Measurements from ENCODE around the gene CDC42BPA. TPM values are rescaled to one million over a fixed set of nuclear protein-coding genes. Genes with fewer than 3 reads are reported as not detected.

Gene CDC42BPA
- total and polyA plus RNA-seq, 2 experiments from 2014 or later, result 28.6 to 39.1 TPM

GRCh38 chr1:227094249-227094966 lies 223.9 kb downstream of the CDC42BPA start:
- Histone ChIP-seq H3K4me1 (ENCODE audit: insufficient read depth) (peaks cover 6% of the 10 kb centered on the region; the same call in 1 of the 2 replicates), H4K20me1 (ENCODE audit: insufficient read depth) (no peaks in the 10 kb centered on the region; the same call in 1 of the 2 replicates), H3K9me3 (ENCODE audit: low read depth) (no peaks in the 10 kb centered on the region), H3F3A (ENCODE audit: insufficient read depth) (no peaks in the 10 kb centered on the region), H3K9ac (no peak overlapping the region), H3K79me2 (ENCODE audit: insufficient read depth) (no peaks in the 10 kb centered on the region), H3K27me3 (replicated peaks; ENCODE audit: insufficient read depth) (no peaks in the 10 kb centered on the region), H3K9me2 (ENCODE audit: insufficient read depth) (no peaks in the 10 kb centered on the region), H3K4me2 (ENCODE audit: unreplicated experiment) (no peak overlapping the region), H3K36me3 (ENCODE audit: low read depth) (peaks cover 26% of the 10 kb centered on the region), H3K4me3 (no peak overlapping the region), H3K27ac (no peak overlapping the region), H2AFZ (no peak overlapping the region)
- in situ Hi-C loops (cut with MboI), result no loop called here
- 97 to 98% methylated on average over 2 of the region's 2 CpGs for WGBS, 2 experiments (ENCODE audit: low coverage in 1 of 2, low lambda C conversion rate in 2 of 2, missing lambda C conversion rate in 2 of 2)
- TF ChIP-seq EZH2 (IDR thresholded peaks at IDR 0.05; ENCODE audit: insufficient read depth, poor library complexity, severe bottlenecking), result no peak
- peak; percentile 16 for DNase-seq

GRCh38 chr1:227093309-227093708 lies 225.0 kb downstream of the CDC42BPA start:
- Histone ChIP-seq H3K36me3 (ENCODE audit: low read depth) (peaks cover 20% of the 10 kb centered on the region), H3K4me1 (ENCODE audit: insufficient read depth) (peaks cover 6% of the 10 kb centered on the region; the same call in 1 of the 2 replicates), H3K9me3 (ENCODE audit: low read depth) (no peaks in the 10 kb centered on the region), H3K79me2 (ENCODE audit: insufficient read depth) (no peaks in the 10 kb centered on the region), H3K27ac (no peak overlapping the region), H3K4me3 (no peak overlapping the region), H4K20me1 (ENCODE audit: insufficient read depth) (no peaks in the 10 kb centered on the region; the same call in 1 of the 2 replicates), H3K9ac (no peak overlapping the region), H2AFZ (no peak overlapping the region), H3K4me2 (ENCODE audit: unreplicated experiment) (no peak overlapping the region), H3K27me3 (replicated peaks; ENCODE audit: insufficient read depth) (no peaks in the 10 kb centered on the region), H3F3A (ENCODE audit: insufficient read depth) (no peaks in the 10 kb centered on the region), H3K9me2 (ENCODE audit: insufficient read depth) (no peaks in the 10 kb centered on the region)
- no peak for TF ChIP-seq EZH2 (IDR thresholded peaks at IDR 0.05; ENCODE audit: insufficient read depth, poor library complexity, severe bottlenecking)
- TF ChIP-seq EZH2phosphoT487 (IDR thresholded peaks at IDR 0.05; ENCODE audit: insufficient read depth, low read depth), result no peak
- no peak for DNase-seq
- WGBS, 2 experiments (ENCODE audit: low coverage in 1 of 2, low lambda C conversion rate in 2 of 2, missing lambda C conversion rate in 2 of 2), result 100% methylated on average over 1 of the region's 1 CpG
- in situ Hi-C loops (cut with MboI), result no loop called here

- H3K4me3 ChIP-seq, result no peak overlapping the region
- no peak for DNase-seq
- TF ChIP-seq EZH2 (IDR thresholded peaks at IDR 0.05; ENCODE audit: insufficient read depth, poor library complexity, severe bottlenecking), result no peak
- H4K20me1 ChIP-seq (ENCODE audit: insufficient read depth), result no peaks in the 10 kb centered on the region; the same call in 1 of the 2 replicates
- H3K27ac ChIP-seq, result no peak overlapping the region
- no peak overlapping the region for H2AFZ ChIP-seq
- WGBS, 2 experiments (ENCODE audit: low coverage in 1 of 2, low lambda C conversion rate in 2 of 2, missing lambda C conversion rate in 2 of 2), result 93 to 95% methylated on average over 1 of the region's 1 CpG
- peaks cover 31% of the 10 kb centered on the region for H3K36me3 ChIP-seq (ENCODE audit: low read depth)
- H3K27me3 ChIP-seq (replicated peaks; ENCODE audit: insufficient read depth), result no peaks in the 10 kb centered on the region
- H3K9me2 ChIP-seq (ENCODE audit: insufficient read depth), result no peaks in the 10 kb centered on the region
- no peak overlapping the region for H3K9ac ChIP-seq
- H3K4me1 ChIP-seq (ENCODE audit: insufficient read depth), result peaks cover 6% of the 10 kb centered on the region; the same call in 1 of the 2 replicates
- in situ Hi-C loops (cut with MboI), result no loop called here
- no peaks in the 10 kb centered on the region for H3K79me2 ChIP-seq (ENCODE audit: insufficient read depth)
- no peak overlapping the region for H3K4me2 ChIP-seq (ENCODE audit: unreplicated experiment)
- H3F3A ChIP-seq (ENCODE audit: insufficient read depth), result no peaks in the 10 kb centered on the region
- no peaks in the 10 kb centered on the region for H3K9me3 ChIP-seq (ENCODE audit: low read depth)
These were observed 226.2 kb downstream of the CDC42BPA start for GRCh38 chr1:227092069-227092468.

- peaks cover 54% of the 10 kb centered on the region for H3K36me3 ChIP-seq (ENCODE audit: low read depth)
These were observed 231.7 kb downstream of the CDC42BPA start for GRCh38 chr1:227086636-227087035.

More at GRCh38 chr1:227086636-227087035, 231.7 kb downstream of the CDC42BPA start:
- H3K27ac ChIP-seq, result no peak overlapping the region
- TF ChIP-seq EZH2phosphoT487 (IDR thresholded peaks at IDR 0.05; ENCODE audit: insufficient read depth, low read depth), result no peak
- TF ChIP-seq EZH2 (IDR thresholded peaks at IDR 0.05; ENCODE audit: insufficient read depth, poor library complexity, severe bottlenecking), result no peak
- H2AFZ ChIP-seq, result no peak overlapping the region
- H3K9me2 ChIP-seq (ENCODE audit: insufficient read depth), result no peaks in the 10 kb centered on the region
- 96 to 98% methylated on average over 2 of the region's 2 CpGs for WGBS, 2 experiments (ENCODE audit: low coverage in 1 of 2, low lambda C conversion rate in 2 of 2, missing lambda C conversion rate in 2 of 2)
- no peak for DNase-seq
- H3K4me2 ChIP-seq (ENCODE audit: unreplicated experiment), result no peak overlapping the region
- no peaks in the 10 kb centered on the region for H3K27me3 ChIP-seq (replicated peaks; ENCODE audit: insufficient read depth)
- H3K4me1 ChIP-seq (ENCODE audit: insufficient read depth), result no peaks in the 10 kb centered on the region
- H4K20me1 ChIP-seq (ENCODE audit: insufficient read depth), result no peaks in the 10 kb centered on the region
- H3F3A ChIP-seq (ENCODE audit: insufficient read depth), result no peaks in the 10 kb centered on the region
- H3K9ac ChIP-seq, result no peak overlapping the region
- H3K79me2 ChIP-seq (ENCODE audit: insufficient read depth), result no peaks in the 10 kb centered on the region
- no peaks in the 10 kb centered on the region for H3K9me3 ChIP-seq (ENCODE audit: low read depth)
- in situ Hi-C loops (cut with MboI), result no loop called here
- H3K4me3 ChIP-seq, result no peak overlapping the region

Measured in GM23248 (cell line).